Cardiac fibroblast (primary cell): ENCODE results near the gene BAMBI.
"Not testable (repeated sequence)": the region's sequence is repeated elsewhere in the genome, so short reads cannot be mapped to it uniquely, and the experiment has no call there.

Source experiments
- DNase-seq, 2 donors: peaks; one replicate each; pipeline versions ENCODE4 v3.0.0 to v3.0.0-alpha.2; 2010; ENCODE audit warnings: low read depth in 2 of 2
- H3K4me3 ChIP-seq, 2 donors: replicated peaks in 1 of 2; 1 replicate in 1 of 2; 2 replicates in 1 of 2; pipeline ENCODE4 v1.5.1; 2011; ENCODE audit warnings: low read depth in 2 of 2, low read length in 2 of 2, mild to moderate bottlenecking in 2 of 2, moderate library complexity in 1 of 2
- CTCF ChIP-seq: IDR thresholded peaks from one replicate; pipeline ENCODE4 v1.5.1; 2011; ENCODE audit warnings: low read depth, mild to moderate bottlenecking, low read length, inconsistent platforms

The BAMBI gene

GRCh38 chr10:28638392-28638791, 38.9 kb upstream of the BAMBI start:
- DNase-seq, result no peak
- no peak overlapping the region for H3K4me3 ChIP-seq

GRCh38 chr10:28640551-28640950, 36.8 kb upstream of the BAMBI start:
- no peak for DNase-seq
- H3K4me3 ChIP-seq, result no peak overlapping the region
- TF ChIP-seq CTCF, result no peak

More at GRCh38 chr10:28638392-28638791, 38.9 kb upstream of the BAMBI start:
- no peak for TF ChIP-seq CTCF

GRCh38 chr10:28644647-28645046, 32.7 kb upstream of the BAMBI start:
- TF ChIP-seq CTCF, result no peak
- no peak overlapping the region for H3K4me3 ChIP-seq
- no peak for DNase-seq

DNA sequence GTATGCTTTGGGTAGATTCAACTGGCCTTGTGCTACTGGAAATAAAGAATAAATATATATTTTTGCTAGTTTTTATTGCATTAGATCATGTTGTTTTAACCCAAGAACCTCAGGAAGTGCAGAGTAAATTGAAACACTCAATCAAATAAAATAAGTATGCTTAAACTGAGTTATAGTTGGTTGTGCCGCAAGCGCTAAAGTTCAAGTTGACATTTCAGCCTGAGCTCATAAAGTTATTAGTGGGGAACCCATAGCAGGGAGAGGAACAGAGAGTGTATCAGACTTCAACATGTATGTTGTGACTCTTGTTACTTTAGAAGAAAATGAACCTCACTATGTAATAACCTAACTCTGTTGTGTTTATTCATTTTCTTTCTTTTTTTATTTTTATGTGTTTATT, 25.2 kb upstream of the BAMBI start:
- no peak for TF ChIP-seq CTCF
- no peak overlapping the region for H3K4me3 ChIP-seq
- no peak for DNase-seq

- DNase-seq, result no peak
- no peak overlapping the region for H3K4me3 ChIP-seq
- no peak for TF ChIP-seq CTCF
These were observed 24.6 kb upstream of the BAMBI start for GRCh38 chr10:28652703-28653102.

DNA sequence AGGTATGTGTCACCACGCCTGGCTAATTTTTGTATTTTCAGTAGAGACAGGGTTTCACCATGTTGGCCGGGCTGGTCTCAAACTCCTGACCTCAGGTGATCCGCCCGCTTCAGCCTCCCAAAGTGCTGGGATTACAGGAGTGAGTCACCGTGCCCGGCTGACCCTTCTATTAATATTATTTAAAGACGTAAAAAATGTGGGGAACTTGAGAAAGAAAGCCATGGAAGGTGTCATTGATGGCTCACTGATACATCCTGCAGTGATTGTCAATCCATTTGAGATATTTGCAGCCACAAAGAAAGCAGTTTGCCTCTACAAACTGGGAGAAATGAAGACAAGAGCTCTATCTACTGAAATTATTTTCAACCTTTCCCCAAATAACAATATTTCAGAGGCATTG, 18.5 kb upstream of the BAMBI start:
- not testable (repeated sequence) for H3K4me3 ChIP-seq, DNase-seq

DNA sequence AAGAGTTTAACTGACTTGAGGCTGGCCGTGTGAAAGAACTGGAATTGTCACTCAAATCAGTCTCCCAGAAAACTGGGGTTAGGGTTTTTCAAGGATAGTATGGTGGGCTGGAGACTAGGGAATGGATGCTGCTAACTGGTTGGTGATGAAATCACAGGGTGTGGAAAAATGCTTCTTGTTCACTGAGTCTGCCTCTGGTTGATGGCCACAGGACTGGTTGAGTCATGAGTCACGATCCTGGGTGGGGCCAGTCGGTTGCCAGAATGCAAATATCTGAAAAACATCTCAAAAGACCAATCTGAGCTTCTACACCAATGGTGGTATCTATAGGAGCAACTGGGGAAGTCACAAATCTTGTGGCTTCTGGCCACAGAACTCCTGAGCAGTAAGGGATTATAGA, 16.3 kb upstream of the BAMBI start:
- DNase-seq, result peak; percentile 75 to 89
- H3K4me3 ChIP-seq, result no peak overlapping the region
- TF ChIP-seq CTCF, result no peak
